ENCODE data around the gene SLC35E2B.

- TF ChIP-seq CTCF (IDR thresholded peaks at IDR 0.05) (no peak), POLR2A (IDR thresholded peaks at IDR 0.05) (no peak)
Measured at GRCh38 chr1:1721201-1721600, 28.6 kb upstream of the SLC35E2B start.

All from sigmoid colon (tissue), 3 donors.